Esophagus muscularis mucosa (tissue), 4 donors: ENCODE data around the gene EEIG1. TPM values are rescaled to one million over a fixed set of nuclear protein-coding genes. Genes with fewer than 3 reads are reported as not detected.

Experiments used
- DNase-seq: peaks from one replicate; pipeline ENCODE4 v3.0.0-alpha.2; 2017; ENCODE audit errors: extremely low spot score
- H3K27ac ChIP-seq, 4 donors: fragments of 200-600 bp; sonication (generic); replicated peaks in 1 of 4; 1 replicate in 3 of 4; 2 replicates in 1 of 4; pipeline ENCODE4 v1.5.1; 2016 to 2019; ENCODE audit warnings: mild to moderate bottlenecking in 1 of 4
- H3K27me3 ChIP-seq, 4 donors: fragments of 200-600 bp; sonication (generic); one replicate each; pipeline versions ENCODE4 v1.5.1 to v1.6.0; 2016 to 2019
- H3K36me3 ChIP-seq, 4 donors: fragments of 200-600 bp; sonication (generic); one replicate each; pipeline ENCODE4 v1.5.1; 2016 to 2019
- H3K4me1 ChIP-seq, 4 donors: fragments of 200-600 bp; sonication (generic); one replicate each; pipeline ENCODE4 v1.5.1; 2016 to 2019
- H3K4me3 ChIP-seq, 4 donors: fragments of 200-600 bp; sonication (generic); 1 replicate in 2 of 4; 2 replicates in 2 of 4; pipeline ENCODE4 v1.5.1; 2016 to 2019; ENCODE audit warnings: mild to moderate bottlenecking in 4 of 4, moderate library complexity in 1 of 4
- H3K9me3 ChIP-seq, 4 donors: fragments of 200-600 bp; sonication (generic); 1 replicate in 3 of 4; 2 replicates in 1 of 4; pipeline ENCODE4 v1.5.1; 2016 to 2019
- CTCF ChIP-seq, 3 experiments: fragments of 200-600 bp in 2 of 3; fragments of 450-650 bp in 1 of 3; sonication (generic) in 2 of 3; IDR thresholded peaks; one replicate each; pipeline ENCODE4 v1.5.1; 2017 to 2019; ENCODE audit warnings: antibody characterized with exemption in 3 of 3, mild to moderate bottlenecking in 2 of 3, moderate library complexity in 1 of 3
- EP300 ChIP-seq: sonication (generic); formaldehyde crosslinking; IDR thresholded peaks from one replicate; pipeline ENCODE4 v1.6.1; 2017; ENCODE audit warnings: antibody characterized with exemption
- POLR2A ChIP-seq: fragments of 450-650 bp; IDR thresholded peaks from one replicate; pipeline ENCODE4 v1.6.1; 2017; ENCODE audit warnings: antibody characterized with exemption, moderate library complexity, mild to moderate bottlenecking, low read depth
- POLR2AphosphoS5 ChIP-seq, 2 donors: sonication (generic); formaldehyde crosslinking; IDR thresholded peaks; one replicate each; pipeline ENCODE4 v1.6.1; 2017; ENCODE audit warnings: antibody characterized with exemption in 2 of 2
- WGBS: methylation state at CpG from one replicate; pipeline ENCODE4 v1.1.5; 2018; 5-methylcytosine and 5-hydroxymethylcytosine counted together
- intact Hi-C: fragments of 100-400 bp; cut with DNase I; formaldehyde crosslinking; loops from one replicate; pipeline ENCODE4 v1.15.1; 2023
- total RNA-seq, 4 donors: library from RNA; depleted of rRNA; stranded (reverse); fragments of >200 nt; gene quantifications; one replicate each; pipeline versions ENCODE4 v1.1.0 to v1.2.1, GENCODE V29; 2016

The EEIG1 gene
- total RNA-seq, 4 donors from 2014 or later = 12.4 to 29.5 (median 20.0) TPM

GRCh38 chr9:127991017-127991756 lies 10.4 kb upstream of the EEIG1 start:
- intact Hi-C loops = no loop called here
- no peak overlapping the region for H3K4me3 ChIP-seq
- TF ChIP-seq POLR2AphosphoS5 (IDR thresholded peaks at IDR 0.05) = no peak
- no peak for TF ChIP-seq CTCF (IDR thresholded peaks at IDR 0.05)
- no peak for TF ChIP-seq POLR2A
- no peak for TF ChIP-seq EP300
- no peak overlapping the region for H3K27ac ChIP-seq
- H3K9me3 ChIP-seq = no peaks in the 10 kb centered on the region
- no peak for DNase-seq
- WGBS = 65% methylated on average over 9 of the region's 10 CpGs
- no peaks in the 10 kb centered on the region for H3K36me3 ChIP-seq
- peaks cover 0 to 7% (median 0%) of the 10 kb centered on the region in 4 donors for H3K4me1 ChIP-seq
- H3K27me3 ChIP-seq = no peaks in the 10 kb centered on the region

GRCh38 chr9:127990554-127990953 lies 9.8 kb upstream of the EEIG1 start:
- Histone ChIP-seq H3K4me1 (peaks cover 0 to 7% (median 0%) of the 10 kb centered on the region in 4 donors), H3K36me3 (no peaks in the 10 kb centered on the region), H3K27me3 (no peaks in the 10 kb centered on the region), H3K27ac (no peak overlapping the region), H3K4me3 (no peak overlapping the region), H3K9me3 (no peaks in the 10 kb centered on the region)
- DNase-seq = no peak
- intact Hi-C loops = no loop called here
- WGBS = 83% methylated on average over 3 of the region's 3 CpGs
- no peak for TF ChIP-seq CTCF (IDR thresholded peaks at IDR 0.05)
- TF ChIP-seq POLR2AphosphoS5 (IDR thresholded peaks at IDR 0.05) = no peak
- no peak for TF ChIP-seq POLR2A
- TF ChIP-seq EP300 = no peak

- no peaks in the 10 kb centered on the region for H3K27me3 ChIP-seq
- no peak for DNase-seq
- 92% methylated on average over 4 of the region's 4 CpGs for WGBS
Measured at GRCh38 chr9:127989094-127989493, 8.3 kb upstream of the EEIG1 start.

GRCh38 chr9:127987103-127987614 lies 6.4 kb upstream of the EEIG1 start:
- Histone ChIP-seq H3K9me3 (no peaks in the 10 kb centered on the region), H3K4me3 (no peak overlapping the region), H3K36me3 (no peaks in the 10 kb centered on the region), H3K27me3 (no peaks in the 10 kb centered on the region), H3K4me1 (peaks cover 0 to 7% (median 1%) of the 10 kb centered on the region in 4 donors), H3K27ac (no peak overlapping the region)
- TF ChIP-seq EP300 (no peak), CTCF (IDR thresholded peaks at IDR 0.05) (no peak), POLR2AphosphoS5 (IDR thresholded peaks at IDR 0.05) (no peak), POLR2A (no peak)
- no peak for DNase-seq
- intact Hi-C loops = loop anchor here (10.0 kb wide), 1 partner anchor 48 kb away; no protein-coding TSS in a partner anchor
- 86% methylated on average over 9 of the region's 9 CpGs for WGBS

More at GRCh38 chr9:127989094-127989493, 8.3 kb upstream of the EEIG1 start:
- Histone ChIP-seq H3K36me3 (no peaks in the 10 kb centered on the region), H3K27ac (no peak overlapping the region), H3K4me1 (peaks cover 0 to 7% (median 0%) of the 10 kb centered on the region in 4 donors), H3K4me3 (no peak overlapping the region), H3K9me3 (no peaks in the 10 kb centered on the region)
- no peak for TF ChIP-seq POLR2A
- TF ChIP-seq CTCF (IDR thresholded peaks at IDR 0.05) = no peak
- TF ChIP-seq EP300 = no peak
- TF ChIP-seq POLR2AphosphoS5 (IDR thresholded peaks at IDR 0.05) = no peak
- intact Hi-C loops = loop anchor here (10.0 kb wide), 1 partner anchor 46 kb away; no protein-coding TSS in a partner anchor
